Muscle layer of duodenum (tissue), 2 donors: ENCODE measurements around the gene CLIC4.

ENCODE experiments used
- H3K27ac ChIP-seq: one replicate; pipeline ENCODE4 v1.7.0; 2013; ENCODE audit warnings: mild to moderate bottlenecking, low read length
- H3K27me3 ChIP-seq: one replicate; pipeline ENCODE4 v1.7.0; 2013; ENCODE audit warnings: low read depth, mild to moderate bottlenecking, control low read depth, low read length
- H3K36me3 ChIP-seq, 2 donors: one replicate each; pipeline ENCODE4 v1.7.0; 2013; ENCODE audit warnings: low read length in 2 of 2, control low read depth in 1 of 2, mild to moderate bottlenecking in 1 of 2; ENCODE audit not compliant: insufficient read depth in 2 of 2, control insufficient read depth in 1 of 2
- H3K4me1 ChIP-seq, 2 donors: one replicate each; pipeline ENCODE4 v1.7.0; 2013; ENCODE audit warnings: low read length in 2 of 2, mild to moderate bottlenecking in 2 of 2, control low read depth in 1 of 2, moderate library complexity in 1 of 2; ENCODE audit not compliant: insufficient read depth in 2 of 2, control insufficient read depth in 1 of 2
- H3K4me3 ChIP-seq, 2 donors: one replicate each; pipeline ENCODE4 v1.7.0; 2013; ENCODE audit warnings: low read length in 2 of 2, low read depth in 1 of 2, mild to moderate bottlenecking in 1 of 2
- H3K9me3 ChIP-seq, 2 donors: one replicate each; pipeline ENCODE4 v1.7.0; 2013; ENCODE audit warnings: low read length in 2 of 2, control low read depth in 1 of 2, mild to moderate bottlenecking in 1 of 2; ENCODE audit not compliant: control insufficient read depth in 1 of 2
- donor health status: healthy.

CLIC4 gene

DNA sequence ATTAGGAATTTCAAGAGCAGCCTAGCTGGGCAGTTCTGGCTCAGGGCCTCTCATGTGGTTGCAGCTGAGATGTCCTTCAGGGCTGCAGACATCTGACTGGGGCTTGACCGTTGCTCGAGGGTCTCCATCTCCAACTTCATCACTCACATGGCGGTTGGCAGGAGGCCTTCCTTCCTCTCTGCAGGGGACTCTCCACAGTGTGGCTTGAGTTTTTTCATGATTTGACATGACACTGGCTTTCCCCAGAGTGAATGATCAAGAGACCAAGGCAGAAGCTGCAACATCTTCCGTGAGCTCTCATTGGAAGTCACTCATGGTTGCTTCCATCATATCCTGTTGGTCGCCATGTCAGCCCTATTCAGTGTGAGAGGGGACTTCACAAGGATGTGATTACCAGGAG is 110.2 kb downstream of the CLIC4 start:
- Histone ChIP-seq H3K4me1 (no peaks in the 10 kb centered on the region), H3K36me3 (no peaks in the 10 kb centered on the region), H3K27me3 (no peaks in the 10 kb centered on the region), H3K27ac (no peak overlapping the region), H3K9me3 (no peaks in the 10 kb centered on the region), H3K4me3 (no peak overlapping the region)

- H3K9me3 ChIP-seq = no peaks in the 10 kb centered on the region
- H3K4me1 ChIP-seq = peaks cover 0 to 3% of the 10 kb centered on the region in 2 donors
- no peak overlapping the region for H3K27ac ChIP-seq
- no peak overlapping the region for H3K4me3 ChIP-seq
- H3K36me3 ChIP-seq = no peaks in the 10 kb centered on the region
- no peaks in the 10 kb centered on the region for H3K27me3 ChIP-seq
These were observed 111.7 kb downstream of the CLIC4 start for GRCh38 chr1:24856787-24857506.

GRCh38 chr1:24857507-24858133 is 112.4 kb downstream of the CLIC4 start:
- H3K36me3 ChIP-seq = no peaks in the 10 kb centered on the region
- no peaks in the 10 kb centered on the region for H3K9me3 ChIP-seq
- no peak overlapping the region for H3K27ac ChIP-seq
- no peaks in the 10 kb centered on the region for H3K27me3 ChIP-seq
- H3K4me3 ChIP-seq = no peak overlapping the region
- H3K4me1 ChIP-seq = peaks cover 0 to 3% of the 10 kb centered on the region in 2 donors

DNA sequence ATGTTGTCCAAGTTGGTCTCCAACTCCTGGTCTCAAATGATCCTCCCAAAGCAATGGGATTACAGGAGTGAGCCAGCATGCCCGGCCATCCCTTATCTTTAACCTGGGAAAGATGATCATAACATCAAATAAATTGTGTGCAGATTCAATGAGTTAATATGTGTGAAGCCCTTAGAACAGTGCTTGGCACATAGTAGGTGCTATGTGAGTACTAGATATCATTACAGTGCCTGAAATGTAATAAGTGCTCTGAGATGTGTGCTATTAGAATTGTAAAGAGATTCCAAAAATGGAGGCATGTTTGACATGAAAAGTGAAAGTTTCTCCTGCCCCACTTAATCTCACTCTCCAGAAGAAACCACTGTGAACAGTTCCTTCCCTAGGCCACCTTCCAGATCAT is 113.0 kb downstream of the CLIC4 start:
- H3K4me1 ChIP-seq = peaks cover 0 to 3% of the 10 kb centered on the region in 2 donors
- H3K27me3 ChIP-seq = no peaks in the 10 kb centered on the region
- no peaks in the 10 kb centered on the region for H3K9me3 ChIP-seq

DNA sequence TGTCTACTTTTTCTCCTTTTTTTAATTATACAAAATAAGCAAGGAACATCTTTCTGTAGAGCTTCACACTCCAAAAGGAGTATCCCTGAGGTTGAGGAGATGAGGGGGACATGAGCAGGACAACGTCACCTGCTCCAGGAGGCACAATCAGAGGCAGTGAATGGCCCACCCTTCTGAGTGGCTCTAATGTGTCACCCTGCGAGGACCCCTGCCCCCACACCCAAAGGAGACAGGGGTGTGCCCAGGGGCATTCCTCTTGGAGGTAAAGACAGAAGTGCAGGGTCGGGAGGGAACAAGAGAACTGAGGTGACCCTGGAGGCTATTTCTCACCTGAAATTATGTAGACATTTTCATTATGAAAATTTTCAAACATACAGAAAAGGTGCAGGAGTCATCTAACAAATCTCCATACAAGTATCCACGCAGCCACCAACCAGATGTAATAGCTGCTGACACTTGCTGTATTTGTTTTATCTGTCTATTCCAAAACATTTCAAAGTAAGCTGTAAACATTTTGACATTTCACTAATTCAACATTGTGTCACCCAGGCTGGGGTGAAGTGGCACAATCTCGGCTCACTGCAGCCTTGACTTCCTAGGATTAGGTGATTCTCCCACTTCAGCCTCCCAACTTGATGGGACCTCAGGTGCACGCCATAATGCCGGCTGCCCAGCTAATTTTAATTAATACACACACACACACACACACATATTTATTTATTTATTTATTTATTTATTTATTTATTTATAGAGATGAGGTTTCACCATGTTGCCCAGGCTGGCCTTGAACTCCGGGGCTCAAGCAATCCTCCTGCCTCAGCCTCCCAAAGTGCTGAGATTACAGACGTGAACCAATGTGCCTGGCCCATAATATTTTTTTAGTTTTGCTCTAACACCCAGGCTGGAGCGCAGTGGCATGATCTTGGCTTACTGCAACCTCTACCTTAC is 114.1 kb downstream of the CLIC4 start:
- H3K36me3 ChIP-seq = no peaks in the 10 kb centered on the region
- H3K4me1 ChIP-seq = peaks cover 0 to 3% of the 10 kb centered on the region in 2 donors
- no peaks in the 10 kb centered on the region for H3K27me3 ChIP-seq
- H3K9me3 ChIP-seq = no peaks in the 10 kb centered on the region
- no peak overlapping the region for H3K4me3 ChIP-seq
- no peak overlapping the region for H3K27ac ChIP-seq

More for the DNA sequence above, 113.0 kb downstream of the CLIC4 start:
- Histone ChIP-seq H3K36me3 (no peaks in the 10 kb centered on the region), H3K27ac (no peak overlapping the region), H3K4me3 (no peak overlapping the region)

DNA sequence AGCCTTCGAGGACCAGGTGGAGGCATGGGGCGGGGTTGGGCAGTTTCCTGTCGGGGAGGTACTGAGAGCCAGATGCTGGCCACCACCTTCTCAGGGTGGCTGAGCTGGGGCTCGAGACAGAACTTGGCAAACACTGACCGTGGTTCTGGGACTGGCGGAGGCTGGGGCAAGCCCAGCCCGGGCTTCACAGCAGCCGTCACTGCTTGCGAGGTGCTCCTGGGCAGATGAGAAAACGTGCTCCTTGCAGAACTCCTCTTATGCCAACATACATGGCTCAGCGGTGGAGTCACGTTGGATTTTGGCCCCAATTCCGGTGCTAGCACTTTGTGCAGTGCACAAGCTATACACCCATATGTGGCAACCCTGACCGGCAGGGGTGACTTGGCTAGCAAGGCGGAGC is 115.6 kb downstream of the CLIC4 start:
- no peak overlapping the region for H3K27ac ChIP-seq
- H3K27me3 ChIP-seq = no peaks in the 10 kb centered on the region
- H3K36me3 ChIP-seq = no peaks in the 10 kb centered on the region
- H3K9me3 ChIP-seq = no peaks in the 10 kb centered on the region
- H3K4me3 ChIP-seq = no peak overlapping the region
- H3K4me1 ChIP-seq = peaks cover 0 to 3% of the 10 kb centered on the region in 2 donors

- Histone ChIP-seq H3K9me3 (no peaks in the 10 kb centered on the region), H3K4me1 (peaks cover 0 to 3% of the 10 kb centered on the region in 2 donors), H3K27ac (no peak overlapping the region), H3K4me3 (no peak overlapping the region), H3K27me3 (no peaks in the 10 kb centered on the region), H3K36me3 (no peaks in the 10 kb centered on the region)
These were observed 116.8 kb downstream of the CLIC4 start for GRCh38 chr1:24861821-24862727.

GRCh38 chr1:24862775-24863483 is 117.7 kb downstream of the CLIC4 start:
- peaks cover 3% of the 10 kb centered on the region for H3K27me3 ChIP-seq
- no peak overlapping the region for H3K27ac ChIP-seq

DNA sequence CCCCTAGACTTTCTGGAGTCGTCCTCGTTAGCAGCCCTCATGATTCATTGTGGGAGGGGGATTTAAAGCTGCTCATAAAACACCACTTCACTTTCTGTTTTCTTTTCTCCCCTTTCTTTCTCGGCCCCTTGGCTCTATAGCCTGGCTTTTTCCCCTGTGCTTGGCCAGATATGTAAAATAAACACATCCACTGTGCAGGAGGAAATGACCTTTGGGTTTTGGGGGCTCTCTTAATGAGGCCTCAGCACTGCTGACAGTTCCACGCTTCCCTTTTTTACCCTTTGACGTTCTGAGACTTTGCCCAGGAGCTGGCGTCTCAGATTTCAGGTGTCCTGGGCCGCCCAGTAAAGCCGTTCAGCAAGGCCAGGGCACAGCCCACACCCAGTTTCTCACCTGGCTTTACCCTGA is 119.1 kb downstream of the CLIC4 start:
- no peak overlapping the region for H3K4me3 ChIP-seq
- H3K9me3 ChIP-seq = no peaks in the 10 kb centered on the region
- H3K27me3 ChIP-seq = peaks cover 12% of the 10 kb centered on the region
- H3K36me3 ChIP-seq = no peaks in the 10 kb centered on the region
- no peak overlapping the region for H3K27ac ChIP-seq
- peaks cover 0 to 3% of the 10 kb centered on the region in 2 donors for H3K4me1 ChIP-seq

More at GRCh38 chr1:24862775-24863483, 117.7 kb downstream of the CLIC4 start:
- H3K4me3 ChIP-seq = no peak overlapping the region
- H3K9me3 ChIP-seq = no peaks in the 10 kb centered on the region
- H3K36me3 ChIP-seq = no peaks in the 10 kb centered on the region
- peaks cover 0 to 3% of the 10 kb centered on the region in 2 donors for H3K4me1 ChIP-seq

- H3K4me3 ChIP-seq = no peak overlapping the region
- H3K27me3 ChIP-seq = peaks cover 12% of the 10 kb centered on the region
- no peaks in the 10 kb centered on the region for H3K36me3 ChIP-seq
- peaks cover 0 to 3% of the 10 kb centered on the region in 2 donors for H3K4me1 ChIP-seq
- no peak overlapping the region for H3K27ac ChIP-seq
- H3K9me3 ChIP-seq = no peaks in the 10 kb centered on the region
These were observed 119.9 kb downstream of the CLIC4 start for GRCh38 chr1:24865168-24865567.
